GM12892 (cell line): ENCODE measurements around the gene ATXN1.

Experiments used
- POLR2A ChIP-seq: IDR thresholded peaks from 2 replicates; pipeline ENCODE4 v1.6.1; 2011; ENCODE audit warnings: low read depth, low read length, control low read depth
- POLR2AphosphoS5 ChIP-seq: IDR thresholded peaks from 2 replicates; pipeline ENCODE4 v1.6.1; 2011; ENCODE audit warnings: low read depth, low read length, control low read depth

DNA sequence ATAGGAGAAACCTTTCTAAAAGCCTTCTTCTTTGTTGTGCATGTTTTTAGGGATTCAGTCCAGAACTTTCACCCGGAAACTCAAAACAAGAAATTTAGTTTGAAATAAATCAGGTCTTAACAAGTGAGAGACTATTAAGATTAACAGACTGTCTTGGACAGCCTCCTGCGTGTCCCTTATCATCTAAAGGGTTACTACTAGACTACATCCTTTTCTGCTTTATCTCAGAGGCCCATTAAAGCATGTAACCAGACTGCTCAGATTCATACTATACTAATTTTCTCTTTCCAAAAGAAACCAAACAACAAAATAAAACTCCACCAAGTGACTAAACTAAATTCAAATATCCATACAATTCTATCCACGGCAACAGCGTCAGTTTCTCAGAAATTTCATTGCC is 349.1 kb downstream of the ATXN1 start:
- TF ChIP-seq POLR2A (no peak), POLR2AphosphoS5 (no peak)
